DLD1 (cell line): ENCODE data around the gene EIF3M.

Source experiments
- in situ Hi-C: cut with HindIII; loops from 2 replicates; pipeline ENCODE4 v1.10.0; 2017; ENCODE audit warnings: low sequenced_read_pairs

EIF3M gene

GRCh38 chr11:32583459-32584271 is at the start of gene EIF3M:
Gene EIF3M (plus strand): TSS chr11:32583831. CDS start chr11:32583888, 57 bp downstream.
- in situ Hi-C loops: no loop called here

DNA sequence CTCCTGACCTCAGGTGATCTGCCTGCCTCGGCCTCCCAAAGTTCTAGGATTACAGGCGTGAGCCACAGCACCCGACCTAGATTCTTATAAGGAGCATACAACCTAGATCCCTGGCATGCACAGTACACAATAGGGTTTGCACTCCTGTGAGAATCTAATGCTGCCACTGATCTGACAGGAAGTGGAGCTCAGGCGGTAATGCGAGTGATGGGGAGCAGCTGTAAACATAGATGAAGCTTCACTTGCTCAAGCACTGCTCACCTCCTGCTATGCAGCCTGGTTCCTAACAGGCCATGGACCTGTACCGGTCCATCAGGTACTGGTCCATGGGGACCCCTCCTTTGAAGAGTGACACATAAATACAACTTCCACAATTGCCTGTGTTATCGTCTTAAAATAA is 44.8 kb upstream of the EIF3M start:
- in situ Hi-C loops: no loop called here

DNA sequence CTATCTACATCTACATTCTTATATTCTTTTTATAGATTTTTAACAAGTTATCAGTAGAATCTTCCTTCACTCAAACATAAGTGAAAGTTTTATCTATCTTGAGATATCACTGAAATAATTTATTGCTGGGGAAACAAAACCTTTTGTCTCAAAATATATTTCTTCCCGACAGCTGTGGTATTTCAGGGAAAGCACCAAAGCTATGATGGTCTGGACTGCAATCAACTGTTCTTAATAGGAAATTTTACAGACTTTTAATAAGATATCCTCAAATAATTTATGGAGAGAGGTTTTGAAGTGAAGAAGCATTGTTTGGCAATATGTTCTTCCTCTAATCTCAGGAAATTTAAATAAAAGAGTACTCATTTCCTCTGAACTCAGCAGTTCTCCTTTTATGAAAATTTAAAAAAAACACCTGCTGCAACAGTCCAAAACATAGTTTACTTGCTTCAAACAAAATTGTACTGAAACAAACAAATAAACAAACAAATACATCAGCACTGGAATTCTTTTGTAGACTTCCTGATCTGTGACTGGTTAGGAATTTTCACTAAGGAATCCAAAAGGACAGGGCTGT is 33.9 kb upstream of the EIF3M start:
- in situ Hi-C loops: no loop called here

- in situ Hi-C loops: no loop called here
Observed at GRCh38 chr11:32550207-32550606, 33.4 kb upstream of the EIF3M start.

GRCh38 chr11:32555091-32555490 is 28.5 kb upstream of the EIF3M start:
- in situ Hi-C loops: no loop called here

GRCh38 chr11:32555895-32556294 is 27.7 kb upstream of the EIF3M start:
- in situ Hi-C loops: no loop called here

DNA sequence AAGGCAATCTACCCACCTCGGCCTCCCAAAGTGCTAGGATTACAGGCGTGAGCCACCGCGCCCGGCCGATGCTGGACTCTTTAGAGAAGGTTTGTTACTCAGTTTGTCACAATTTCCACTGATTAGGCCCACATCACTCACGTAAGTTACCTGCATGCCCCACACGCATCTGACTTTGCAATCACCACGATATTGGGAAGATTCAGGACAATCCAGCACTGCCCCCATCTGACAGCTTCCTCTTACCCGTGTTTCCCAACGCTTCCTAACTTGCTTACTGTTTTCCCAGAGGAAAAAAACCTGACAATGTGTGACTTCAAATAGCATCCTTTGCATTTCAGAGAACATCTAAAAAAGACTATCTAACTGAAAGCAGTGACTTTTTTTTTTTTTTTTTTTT is 21.8 kb upstream of the EIF3M start:
- in situ Hi-C loops: no loop called here

- in situ Hi-C loops: no loop called here
Observed at GRCh38 chr11:32562839-32563599, 20.6 kb upstream of the EIF3M start.

- in situ Hi-C loops: no loop called here
Observed at GRCh38 chr11:32563600-32563959, 20.1 kb upstream of the EIF3M start.

- in situ Hi-C loops: no loop called here
Observed at GRCh38 chr11:32566517-32566916, 17.1 kb upstream of the EIF3M start.

GRCh38 chr11:32567154-32567553 is 16.5 kb upstream of the EIF3M start:
- in situ Hi-C loops: no loop called here

GRCh38 chr11:32569313-32569881 is 14.2 kb upstream of the EIF3M start:
- in situ Hi-C loops: no loop called here

- in situ Hi-C loops: no loop called here
Observed at GRCh38 chr11:32571039-32571438, 12.6 kb upstream of the EIF3M start.

DNA sequence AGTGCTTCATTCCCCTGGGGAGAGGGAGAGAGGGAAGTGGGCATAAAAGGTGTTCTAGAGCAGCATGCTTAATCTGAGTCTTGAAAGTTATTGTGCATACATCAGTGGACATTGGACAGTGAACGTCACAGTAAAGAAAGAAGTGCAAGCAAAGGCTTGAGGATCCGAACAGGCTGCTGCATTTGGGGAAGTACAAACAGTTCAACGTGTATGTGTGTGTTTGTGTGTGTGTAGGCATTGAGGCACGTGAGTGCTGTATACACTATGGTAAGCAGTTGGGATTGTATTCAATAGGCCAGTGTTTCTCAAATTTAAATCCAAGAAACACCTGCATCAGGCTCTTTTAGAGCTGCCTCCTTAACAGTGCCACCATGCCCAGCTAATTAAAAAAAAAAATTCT is 10.4 kb upstream of the EIF3M start:
- in situ Hi-C loops: no loop called here

DNA sequence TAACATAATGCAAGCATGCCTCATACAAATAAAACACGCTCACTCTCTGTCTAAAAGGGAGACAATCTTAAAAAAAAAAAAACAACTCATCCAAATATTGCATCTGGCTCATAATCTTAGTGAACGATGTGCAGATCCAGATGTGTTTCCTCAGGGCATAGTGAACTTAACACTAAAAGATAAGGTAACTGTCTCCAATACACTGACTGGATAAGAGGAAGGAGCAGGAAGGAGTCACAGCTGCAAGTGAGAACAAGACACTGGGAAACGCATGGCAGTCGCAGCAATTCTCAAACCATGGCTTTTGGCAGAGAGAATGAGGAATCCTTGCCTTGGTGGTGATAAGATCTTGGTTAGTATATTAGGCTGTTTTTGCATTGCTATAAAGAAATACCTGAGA is 9.2 kb upstream of the EIF3M start:
- in situ Hi-C loops: no loop called here

DNA sequence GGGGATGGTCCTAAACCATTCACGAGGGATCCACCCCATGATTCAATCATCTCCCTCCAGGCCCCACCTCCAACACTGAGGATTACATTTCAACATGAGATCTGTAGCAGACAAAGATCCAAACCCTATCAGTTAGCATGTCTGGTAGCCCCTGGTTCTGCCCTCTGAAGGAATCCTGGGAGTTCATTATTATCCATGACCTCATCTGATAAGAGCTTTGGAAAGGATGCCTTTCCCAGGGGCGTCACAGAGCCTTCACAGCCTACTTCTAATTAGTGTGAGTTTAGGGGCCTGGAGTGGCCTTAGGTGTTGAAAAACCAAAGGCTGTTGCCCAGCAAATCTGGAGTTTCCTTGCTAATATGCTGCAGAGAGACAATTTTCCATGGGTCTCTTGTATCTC is 8.6 kb upstream of the EIF3M start:
- in situ Hi-C loops: no loop called here

GRCh38 chr11:32576456-32576855 is 7.2 kb upstream of the EIF3M start:
- in situ Hi-C loops: no loop called here

- in situ Hi-C loops: no loop called here
Observed at GRCh38 chr11:32580967-32581366, 2.7 kb upstream of the EIF3M start.

GRCh38 chr11:32581556-32581955 is 2.1 kb upstream of the EIF3M start:
- in situ Hi-C loops: no loop called here

DNA sequence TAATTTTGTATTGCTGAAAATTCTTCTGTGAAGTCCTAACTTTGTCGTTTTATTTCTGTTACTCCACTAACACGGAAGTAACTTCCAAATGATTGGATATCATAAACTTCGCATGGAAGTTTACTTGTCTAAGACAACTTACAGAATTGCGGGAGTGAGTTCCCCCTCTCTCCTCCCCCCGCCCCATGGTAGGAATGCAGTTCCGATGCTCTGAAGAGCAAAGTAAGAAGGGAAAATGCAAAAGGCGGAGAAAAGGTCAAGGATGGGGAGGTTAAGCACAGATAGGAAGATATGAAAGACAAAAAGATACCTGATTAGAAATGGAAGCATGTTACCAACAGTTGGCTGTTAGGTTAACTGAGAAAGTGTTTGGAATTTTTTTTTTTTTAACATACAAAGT is 1.3 kb downstream of the EIF3M start:
- in situ Hi-C loops: no loop called here

DNA sequence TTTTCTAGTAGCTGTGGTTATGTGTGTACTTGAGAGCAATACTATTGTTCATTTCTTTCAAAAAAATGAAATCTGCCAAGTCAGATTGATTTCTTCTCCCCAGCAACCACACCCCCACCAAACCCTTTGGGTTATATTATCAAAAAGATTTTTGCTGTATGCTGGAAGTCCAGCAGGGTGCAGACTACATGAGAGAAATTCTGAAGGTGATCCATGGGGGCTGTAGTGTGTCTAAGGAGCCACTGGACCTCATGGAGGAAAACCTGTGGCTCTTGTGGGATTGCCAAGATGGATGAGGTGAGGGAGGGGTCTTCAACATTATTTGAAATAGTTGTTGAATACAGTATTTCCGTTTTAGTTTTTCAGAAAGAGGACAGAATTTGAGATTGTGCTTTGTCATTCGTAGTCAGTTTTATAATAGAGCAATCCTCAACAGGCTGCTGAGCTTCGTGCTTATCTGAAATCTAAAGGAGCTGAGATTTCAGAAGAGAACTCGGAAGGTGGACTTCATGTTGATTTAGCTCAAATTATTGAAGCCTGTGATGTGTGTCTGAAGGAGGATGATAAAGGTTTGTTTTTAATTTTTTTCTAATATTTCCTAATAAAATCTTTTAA is 3.1 kb downstream of the EIF3M start:
- in situ Hi-C loops: no loop called here
